IPS-15b (cell line): ENCODE results near the gene WIF1.

ENCODE experiments used
- H3K27me3 ChIP-seq: one replicate; pipeline ENCODE4 v1.6.1; 2013; ENCODE audit warnings: low read length; ENCODE audit not compliant: control insufficient read depth, insufficient read depth
- H3K36me3 ChIP-seq: one replicate; pipeline ENCODE4 v1.6.1; 2013; ENCODE audit warnings: low read length; ENCODE audit not compliant: control insufficient read depth, insufficient read depth
- H3K4me1 ChIP-seq: one replicate; pipeline ENCODE4 v1.6.1; 2013; ENCODE audit warnings: mild to moderate bottlenecking, low read length; ENCODE audit not compliant: control insufficient read depth, insufficient read depth
- H3K4me3 ChIP-seq: one replicate; pipeline ENCODE4 v1.5.1; 2013; ENCODE audit warnings: low read depth, low read length
- H3K9ac ChIP-seq: one replicate; pipeline ENCODE4 v1.6.1; 2013; ENCODE audit warnings: low read depth, mild to moderate bottlenecking, low read length
- H3K9me3 ChIP-seq: one replicate; pipeline ENCODE4 v1.6.1; 2013; ENCODE audit warnings: mild to moderate bottlenecking, low read length; ENCODE audit not compliant: control insufficient read depth, insufficient read depth

Gene WIF1

GRCh38 chr12:65113621-65114035 lies 7.5 kb downstream of the WIF1 start:
- H3K36me3 ChIP-seq = no peaks in the 10 kb centered on the region

GRCh38 chr12:65106948-65107347 lies 14.2 kb downstream of the WIF1 start:
- Histone ChIP-seq H3K9me3 (no peaks in the 10 kb centered on the region), H3K9ac (no peak overlapping the region), H3K27me3 (no peaks in the 10 kb centered on the region), H3K4me3 (no peak overlapping the region), H3K36me3 (no peaks in the 10 kb centered on the region), H3K4me1 (peaks cover 4% of the 10 kb centered on the region)

More at GRCh38 chr12:65113621-65114035, 7.5 kb downstream of the WIF1 start:
- Histone ChIP-seq H3K9me3 (no peaks in the 10 kb centered on the region), H3K27me3 (no peaks in the 10 kb centered on the region), H3K9ac (no peak overlapping the region), H3K4me1 (no peaks in the 10 kb centered on the region), H3K4me3 (no peak overlapping the region)

- Histone ChIP-seq H3K9me3 (no peaks in the 10 kb centered on the region), H3K9ac (no peak overlapping the region), H3K36me3 (no peaks in the 10 kb centered on the region), H3K27me3 (no peaks in the 10 kb centered on the region), H3K4me1 (peaks cover 4% of the 10 kb centered on the region), H3K4me3 (no peak overlapping the region)
Observed at GRCh38 chr12:65100140-65100539, 21.0 kb downstream of the WIF1 start.

GRCh38 chr12:65099182-65099581 lies 21.9 kb downstream of the WIF1 start:
- H3K4me3 ChIP-seq = no peak overlapping the region
- H3K9ac ChIP-seq = no peak overlapping the region
- no peaks in the 10 kb centered on the region for H3K9me3 ChIP-seq
- H3K4me1 ChIP-seq = peaks cover under 1% of the 10 kb centered on the region
- no peaks in the 10 kb centered on the region for H3K36me3 ChIP-seq
- no peaks in the 10 kb centered on the region for H3K27me3 ChIP-seq

GRCh38 chr12:65098364-65098763 lies 22.7 kb downstream of the WIF1 start:
- Histone ChIP-seq H3K27me3 (no peaks in the 10 kb centered on the region), H3K4me3 (no peak overlapping the region), H3K9me3 (no peaks in the 10 kb centered on the region), H3K9ac (no peak overlapping the region), H3K36me3 (no peaks in the 10 kb centered on the region), H3K4me1 (no peaks in the 10 kb centered on the region)

GRCh38 chr12:65094722-65095121 lies 26.4 kb downstream of the WIF1 start:
- Histone ChIP-seq H3K9me3 (no peaks in the 10 kb centered on the region), H3K9ac (no peak overlapping the region), H3K36me3 (no peaks in the 10 kb centered on the region), H3K27me3 (no peaks in the 10 kb centered on the region), H3K4me3 (no peak overlapping the region), H3K4me1 (no peaks in the 10 kb centered on the region)

- Histone ChIP-seq H3K27me3 (no peaks in the 10 kb centered on the region), H3K36me3 (no peaks in the 10 kb centered on the region), H3K9ac (no peak overlapping the region), H3K4me3 (no peak overlapping the region), H3K4me1 (no peaks in the 10 kb centered on the region), H3K9me3 (no peaks in the 10 kb centered on the region)
Observed at GRCh38 chr12:65093606-65094005, 27.5 kb downstream of the WIF1 start.

- Histone ChIP-seq H3K4me1 (no peaks in the 10 kb centered on the region), H3K27me3 (no peaks in the 10 kb centered on the region)
Observed at GRCh38 chr12:65090461-65090860, 30.6 kb downstream of the WIF1 start.

GRCh38 chr12:65086236-65086635 lies 34.9 kb downstream of the WIF1 start:
- no peak overlapping the region for H3K4me3 ChIP-seq
- H3K9ac ChIP-seq = no peak overlapping the region
- H3K27me3 ChIP-seq = no peaks in the 10 kb centered on the region
- no peaks in the 10 kb centered on the region for H3K9me3 ChIP-seq
- H3K4me1 ChIP-seq = no peaks in the 10 kb centered on the region
- H3K36me3 ChIP-seq = no peaks in the 10 kb centered on the region

More at GRCh38 chr12:65090461-65090860, 30.6 kb downstream of the WIF1 start:
- no peaks in the 10 kb centered on the region for H3K9me3 ChIP-seq
- no peak overlapping the region for H3K4me3 ChIP-seq
- H3K36me3 ChIP-seq = no peaks in the 10 kb centered on the region
- H3K9ac ChIP-seq = no peak overlapping the region

- Histone ChIP-seq H3K9me3 (no peaks in the 10 kb centered on the region), H3K9ac (no peak overlapping the region), H3K27me3 (no peaks in the 10 kb centered on the region), H3K36me3 (no peaks in the 10 kb centered on the region), H3K4me3 (no peak overlapping the region), H3K4me1 (no peaks in the 10 kb centered on the region)
Observed at GRCh38 chr12:65084579-65084978, 36.5 kb downstream of the WIF1 start.

- Histone ChIP-seq H3K9me3 (no peaks in the 10 kb centered on the region), H3K9ac (no peak overlapping the region), H3K36me3 (no peaks in the 10 kb centered on the region), H3K4me3 (no peak overlapping the region), H3K4me1 (no peaks in the 10 kb centered on the region), H3K27me3 (no peaks in the 10 kb centered on the region)
Observed at GRCh38 chr12:65083581-65083980, 37.5 kb downstream of the WIF1 start.

- no peaks in the 10 kb centered on the region for H3K36me3 ChIP-seq
- no peak overlapping the region for H3K4me3 ChIP-seq
- no peaks in the 10 kb centered on the region for H3K9me3 ChIP-seq
- no peaks in the 10 kb centered on the region for H3K4me1 ChIP-seq
- H3K9ac ChIP-seq = no peak overlapping the region
- H3K27me3 ChIP-seq = no peaks in the 10 kb centered on the region
Observed at GRCh38 chr12:65082406-65082805, 38.7 kb downstream of the WIF1 start.

GRCh38 chr12:65081496-65081895 lies 39.6 kb downstream of the WIF1 start:
- Histone ChIP-seq H3K4me3 (no peak overlapping the region), H3K36me3 (no peaks in the 10 kb centered on the region), H3K9me3 (no peaks in the 10 kb centered on the region), H3K27me3 (no peaks in the 10 kb centered on the region), H3K4me1 (no peaks in the 10 kb centered on the region), H3K9ac (no peak overlapping the region)
